SH-SY5Y (cell line): ENCODE results near the gene OVCH2.

Source experiments
- GATA2 ChIP-seq: IDR thresholded peaks from 2 replicates; pipeline ENCODE4 v1.6.1; 2011; ENCODE audit warnings: mild to moderate bottlenecking, low read depth, low read length
- GATA3 ChIP-seq: IDR thresholded peaks from 2 replicates; pipeline ENCODE4 v1.6.1; 2011; ENCODE audit warnings: low read depth, mild to moderate bottlenecking, low read length, moderate library complexity

- TF ChIP-seq GATA2 (no peak), GATA3 (no peak)
Observed at GRCh38 chr11:7687386-7687785, 18.9 kb downstream of the OVCH2 start.
